K562 (cell line): Measurements from ENCODE around the gene GPR37. TPM values are rescaled to one million over a fixed set of nuclear protein-coding genes. Genes with fewer than 3 reads are reported as not detected.

ENCODE experiments used
- CREM ChIP-seq: IDR thresholded peaks from 2 replicates; pipeline ENCODE4 v1.6.1; 2014; ENCODE audit warnings: antibody characterized with exemption, low read depth
- GATA2 ChIP-seq: sonication (generic); formaldehyde crosslinking; IDR thresholded peaks from 2 replicates; pipeline ENCODE4 v1.4.0; 2020; ENCODE audit warnings: mild to moderate bottlenecking, missing genetic modification reagents
- MBD2 ChIP-seq: sonication (generic); IDR thresholded peaks from 2 replicates; pipeline ENCODE4 v1.6.1; 2016; ENCODE audit warnings: low read depth, borderline replicate concordance
- MCM3 ChIP-seq: fragments of 450-650 bp; IDR thresholded peaks from 2 replicates; pipeline ENCODE4 v1.6.1; 2016
- MTA2 ChIP-seq: fragments of 450-650 bp; IDR thresholded peaks from 2 replicates; pipeline ENCODE4 v1.6.1; 2016; ENCODE audit warnings: low read depth
- PBX2 ChIP-seq, 2 experiments: IDR thresholded peaks in 1 of 2; conservative IDR thresholded peaks in 1 of 2; 2 replicates each; pipeline ENCODE4 v1.6.1; 2016; ENCODE audit warnings: low read depth in 2 of 2, mild to moderate bottlenecking in 1 of 2, missing compliant biosample characterization in 1 of 2, missing genetic modification characterization in 1 of 2, moderate library complexity in 1 of 2
- POLR2B ChIP-seq: fragments of 450-650 bp; IDR thresholded peaks from 2 replicates; pipeline ENCODE4 v1.6.1; 2018; ENCODE audit warnings: low read depth; ENCODE audit not compliant: partially characterized antibody
- SIX5 ChIP-seq, 2 experiments: IDR thresholded peaks; 2 replicates each; pipeline ENCODE4 v1.6.1; 2011; ENCODE audit warnings: low read length in 2 of 2, borderline replicate concordance in 1 of 2, low read depth in 1 of 2, mild to moderate bottlenecking in 1 of 2, moderate library complexity in 1 of 2; ENCODE audit not compliant: insufficient read depth in 1 of 2
- SRSF1 ChIP-seq: fragments of 200-400 bp; formaldehyde crosslinking; IDR thresholded peaks from 2 replicates; pipeline ENCODE4 v1.6.1; 2017; ENCODE audit warnings: mild to moderate bottlenecking, low read depth, low read length, moderate library complexity
- polyA plus RNA-seq, 8 experiments: library from polyadenylated mRNA; depleted of rRNA in 4 of 8; stranded (reverse) in 5 of 8; unstranded in 3 of 8; fragments of >200 nt; fragmentation: Nextera tagmentation in 2 of 8; fragmentation: Illumina TruSeq in 1 of 8; extraction: Ambion mirVana in 2 of 8; extraction: Trizol in 1 of 8; gene quantifications; 2 replicates each; pipeline versions ENCODE4 v1.2.1 to v1.2.3, GENCODE V29; 2011 to 2014; ENCODE audit warnings: inconsistent platforms in 1 of 8, missing spikeins in 1 of 8
- total RNA-seq, 7 experiments: library from RNA; depleted of rRNA in 6 of 7; stranded (reverse); fragments of >200 nt in 6 of 7; fragmentation: Illumina TruSeq in 2 of 7; extraction: Trizol in 2 of 7; gene quantifications; 2 replicates each; pipeline versions ENCODE4 v1.2.1 to v1.2.3, GENCODE V29; 2011 to 2021; ENCODE audit warnings: low replicate concordance in 1 of 7
- TF ChIP-seq, protein P1 (sequence below): IDR thresholded peaks from 2 replicates; pipeline ENCODE4 v1.6.1; 2014; ENCODE audit warnings: antibody characterized with exemption

GPR37 gene
- total and polyA plus RNA-seq, 9 of the 15 experiments (the other 6 are each of a cell fraction or from before 2014, with no cell fraction given), result 0.03 TPM; not detected in 8

DNA sequence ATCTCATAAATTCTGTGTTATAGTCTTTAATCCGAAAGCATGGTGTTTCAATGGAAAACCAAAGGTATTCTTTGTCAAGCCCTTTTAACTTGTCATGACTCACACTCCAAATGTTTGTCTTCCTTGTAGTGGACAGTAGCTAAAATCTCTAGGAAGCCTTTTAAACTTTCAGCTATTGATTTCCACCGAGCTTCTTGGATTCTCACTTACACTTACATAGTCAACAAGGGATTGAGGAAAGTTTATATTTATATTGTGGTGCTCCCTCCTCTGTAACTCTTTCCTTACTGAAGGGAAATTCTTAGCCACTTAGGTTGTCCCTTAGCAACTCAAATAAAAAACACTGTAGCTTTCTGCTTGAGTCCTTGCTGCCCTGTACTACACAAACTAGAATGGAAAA, 31.2 kb upstream of the GPR37 start (continued):
- TF ChIP-seq GATA2 (CRISPR knock-in tag) (no peak), SRSF1 (no peak), MCM3 (no peak), MTA2 (no peak), SIX5 (IDR thresholded peaks at IDR 0.05; ENCODE audit: borderline replicate concordance in 1 of 2, insufficient read depth in 1 of 2, low read depth in 1 of 2, low read length in 2 of 2) (no peak), PBX2 (CRISPR knock-in tag; IDR thresholded peaks at IDR 0.05; ENCODE audit: low read depth) (no peak), PBX2 (tag; conservative IDR thresholded peaks at IDR 0.05; ENCODE audit: low read depth) (no peak), MBD2 (no peak), CREM (no peak), POLR2B (no peak)
- TF ChIP-seq, protein P1, sequence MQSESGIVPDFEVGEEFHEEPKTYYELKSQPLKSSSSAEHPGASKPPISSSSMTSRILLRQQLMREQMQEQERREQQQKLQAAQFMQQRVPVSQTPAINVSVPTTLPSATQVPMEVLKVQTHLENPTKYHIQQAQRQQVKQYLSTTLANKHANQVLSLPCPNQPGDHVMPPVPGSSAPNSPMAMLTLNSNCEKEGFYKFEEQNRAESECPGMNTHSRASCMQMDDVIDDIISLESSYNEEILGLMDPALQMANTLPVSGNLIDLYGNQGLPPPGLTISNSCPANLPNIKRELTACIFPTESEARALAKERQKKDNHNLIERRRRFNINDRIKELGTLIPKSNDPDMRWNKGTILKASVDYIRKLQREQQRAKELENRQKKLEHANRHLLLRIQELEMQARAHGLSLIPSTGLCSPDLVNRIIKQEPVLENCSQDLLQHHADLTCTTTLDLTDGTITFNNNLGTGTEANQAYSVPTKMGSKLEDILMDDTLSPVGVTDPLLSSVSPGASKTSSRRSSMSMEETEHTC, result no peak
